Hair follicle dermal papilla cell (primary cell): ENCODE measurements around the gene GPS2. TPM values are rescaled to one million over a fixed set of nuclear protein-coding genes. Genes with fewer than 3 reads are reported as not detected.

ENCODE experiments used
- small RNA-seq: library from RNA; depleted of rRNA; stranded (forward); fragments of <200 nt; gene quantifications from one replicate; pipeline ENCODE3, GENCODE V24; 2012
- total RNA-seq: library from RNA; depleted of rRNA; stranded (reverse); fragments of >200 nt; gene quantifications from 2 replicates; pipeline ENCODE4 v1.2.3, GENCODE V29; 2012

Gene GPS2
- 52.0 and 53.2 TPM in 2 replicates for total RNA-seq

DNA sequence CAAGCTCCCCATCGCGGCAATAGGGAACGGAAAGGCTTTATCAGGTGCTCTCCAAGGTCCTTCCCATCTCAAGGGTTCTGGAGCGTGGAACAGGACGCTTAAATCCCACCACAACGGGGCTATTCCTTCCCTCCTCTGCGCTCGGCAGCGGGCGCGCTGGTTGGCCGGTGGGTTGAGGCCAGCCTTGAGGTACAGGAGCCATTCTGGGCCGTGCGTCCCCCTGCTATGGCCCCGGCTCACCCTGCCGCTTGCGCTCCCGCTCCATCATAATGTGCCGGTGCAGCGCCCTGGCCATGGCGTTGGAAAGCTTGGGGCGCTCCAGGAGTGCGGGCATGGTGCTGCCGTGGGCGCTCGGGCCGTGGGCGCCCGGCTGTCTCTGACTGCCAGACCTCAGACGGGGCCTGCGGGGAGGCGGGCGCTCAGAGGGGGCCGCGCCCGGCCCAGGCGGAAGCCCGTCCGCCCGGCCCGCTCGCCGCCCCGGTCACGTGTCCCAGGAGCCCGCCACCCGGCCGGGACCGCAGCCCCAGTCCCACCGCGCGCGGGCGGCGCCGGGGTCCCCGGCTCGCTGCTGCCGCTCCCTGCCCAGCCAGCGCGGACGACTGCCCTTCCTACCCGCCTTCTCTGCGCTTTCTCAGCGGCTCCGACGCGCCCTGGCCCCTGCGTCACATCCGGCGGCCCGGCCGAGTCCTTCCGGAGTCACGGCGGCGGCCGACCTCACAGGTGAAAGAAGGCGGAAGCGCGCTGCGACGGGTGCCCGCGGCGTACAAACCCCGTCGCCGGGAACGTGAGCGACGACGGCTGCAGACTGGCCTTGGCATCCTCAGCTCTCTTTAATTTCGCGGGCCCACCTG, at the start of gene GPS2:
GPS2 (minus strand) TSS at position 642 of the 851 bp plus-strand sequence; CDS start at position 334, 308 bp downstream.

GRCh38 chr17:7355053-7355452, 39.9 kb upstream of the GPS2 start, which contains the start of gene TMEM95:
TMEM95 (plus strand) TSS chr17:7355156; CDS start chr17:7355205, 49 bp downstream.

DNA sequence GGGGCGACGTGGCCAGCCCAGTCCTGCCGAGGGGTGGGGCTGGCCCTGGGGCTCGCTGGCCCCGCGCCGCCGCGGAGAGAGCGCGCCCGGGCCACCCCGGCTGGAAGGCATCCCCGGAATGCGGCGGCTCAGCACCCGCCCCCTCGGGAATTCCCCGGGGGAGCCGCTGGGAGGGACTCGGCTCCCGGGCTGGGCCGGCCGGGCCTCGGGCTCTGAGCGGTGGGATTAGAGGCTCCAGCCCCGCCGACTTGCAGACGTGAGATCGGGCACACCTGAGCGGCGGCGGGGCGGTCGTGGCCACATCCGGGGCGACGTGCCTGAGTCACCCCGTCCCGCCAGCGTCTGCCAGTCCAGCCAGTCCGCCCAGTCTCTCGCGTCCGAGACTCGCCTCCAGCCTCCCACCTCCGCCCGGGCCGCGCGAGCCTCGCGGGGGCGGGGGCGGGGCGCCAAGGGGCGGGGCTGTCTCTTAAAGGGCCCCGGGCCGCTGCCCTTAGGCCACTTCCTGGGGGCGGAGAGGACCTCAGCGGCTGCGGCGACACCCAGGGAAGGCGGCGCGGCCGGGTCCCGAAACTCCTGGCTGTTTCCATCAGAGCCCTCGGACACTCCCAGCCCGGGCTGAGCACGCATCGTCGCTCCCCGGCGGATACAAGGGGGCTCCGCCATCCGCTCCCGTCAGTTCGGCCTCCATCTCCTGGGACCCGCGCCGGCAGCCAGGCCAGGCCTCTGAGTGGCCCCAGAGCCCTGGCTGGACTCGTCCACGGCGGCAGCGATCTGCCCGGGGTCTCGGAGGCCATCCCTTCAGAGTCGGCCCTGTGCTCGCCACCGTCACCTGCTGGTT, 36.7 kb upstream of the GPS2 start, which contains the start of gene KCTD11:
KCTD11 (plus strand) TSS at position 498 of the 838 bp plus-strand sequence.

DNA sequence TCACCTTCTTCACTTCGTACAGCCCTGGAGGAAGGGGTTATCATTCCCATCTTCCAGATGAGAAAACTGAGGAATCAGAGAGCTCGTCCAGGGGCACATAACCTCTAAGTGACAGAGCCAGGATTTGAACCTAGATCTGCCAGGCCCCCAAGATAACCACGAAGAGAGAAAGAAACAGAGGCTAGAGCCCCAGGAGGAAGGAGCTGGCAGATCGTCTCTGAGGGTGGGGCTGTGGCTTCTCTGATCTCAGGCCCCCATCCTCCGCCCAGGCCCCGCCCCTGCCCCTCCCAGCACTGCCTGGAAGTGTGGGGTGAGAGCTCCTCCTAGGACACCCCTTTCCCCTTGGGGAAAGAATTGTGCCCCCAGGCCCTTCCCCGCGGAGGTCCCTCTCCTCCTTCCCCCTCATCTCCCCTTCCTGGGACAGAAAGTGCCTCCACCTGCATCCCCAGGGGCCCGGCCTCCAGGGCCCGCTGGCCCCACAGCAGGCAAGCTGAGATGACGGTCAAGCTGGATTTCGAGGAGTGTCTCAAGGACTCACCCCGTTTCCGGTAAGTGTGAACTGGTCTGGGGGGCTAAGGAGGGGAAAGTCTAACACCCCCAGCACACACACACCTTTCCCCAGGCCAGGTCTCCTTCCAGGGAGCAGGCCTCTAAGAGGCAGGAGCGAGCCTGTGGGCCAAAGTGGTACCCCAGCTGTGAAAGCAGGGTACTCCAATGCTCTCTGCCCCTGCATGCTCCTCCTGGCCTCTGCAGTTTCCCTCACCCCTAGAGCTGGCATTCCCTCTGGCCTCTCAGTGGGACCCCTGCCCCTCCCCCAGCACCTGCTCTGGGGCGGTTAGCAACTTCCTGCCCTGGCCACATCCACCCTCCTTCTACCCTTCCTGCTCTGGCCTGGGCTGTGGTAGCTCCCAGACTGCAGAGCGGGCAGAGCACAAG, 21.3 kb upstream of the GPS2 start, which contains the start of gene ACAP1:
ACAP1 (plus strand) TSS at position 290 of the 936 bp plus-strand sequence; CDS start at position 496, 206 bp downstream.

DNA sequence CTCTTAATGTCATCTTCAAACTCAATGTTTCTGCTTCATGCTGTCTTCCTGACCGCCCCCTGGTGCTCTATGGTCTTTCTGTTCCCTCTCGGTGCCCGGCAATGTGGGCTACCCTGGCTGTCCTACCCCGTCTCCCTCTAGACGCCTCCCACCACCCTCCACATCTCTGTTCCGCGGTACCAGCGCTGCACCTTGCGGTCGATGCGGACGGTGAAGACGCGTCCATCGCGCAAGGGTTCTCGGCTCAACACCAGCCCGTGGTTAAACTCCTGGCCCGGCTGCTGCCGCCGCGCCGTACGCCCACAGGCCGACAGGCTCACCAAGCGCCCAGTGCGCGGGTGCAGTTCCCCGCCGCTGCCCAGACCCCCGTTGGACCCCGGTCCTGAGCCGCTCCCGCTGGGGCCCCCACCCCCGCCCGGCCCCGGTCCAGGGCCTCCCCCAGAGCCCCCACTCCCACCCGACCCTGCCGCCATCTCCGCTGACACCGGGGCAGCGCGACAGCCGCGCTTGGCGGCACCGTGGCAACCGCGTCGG, 13.7 kb upstream of the GPS2 start, which contains the start of gene NEURL4:
NEURL4 (minus strand) TSS at position 496 of the 534 bp plus-strand sequence; CDS start at position 473, 23 bp downstream.

DNA sequence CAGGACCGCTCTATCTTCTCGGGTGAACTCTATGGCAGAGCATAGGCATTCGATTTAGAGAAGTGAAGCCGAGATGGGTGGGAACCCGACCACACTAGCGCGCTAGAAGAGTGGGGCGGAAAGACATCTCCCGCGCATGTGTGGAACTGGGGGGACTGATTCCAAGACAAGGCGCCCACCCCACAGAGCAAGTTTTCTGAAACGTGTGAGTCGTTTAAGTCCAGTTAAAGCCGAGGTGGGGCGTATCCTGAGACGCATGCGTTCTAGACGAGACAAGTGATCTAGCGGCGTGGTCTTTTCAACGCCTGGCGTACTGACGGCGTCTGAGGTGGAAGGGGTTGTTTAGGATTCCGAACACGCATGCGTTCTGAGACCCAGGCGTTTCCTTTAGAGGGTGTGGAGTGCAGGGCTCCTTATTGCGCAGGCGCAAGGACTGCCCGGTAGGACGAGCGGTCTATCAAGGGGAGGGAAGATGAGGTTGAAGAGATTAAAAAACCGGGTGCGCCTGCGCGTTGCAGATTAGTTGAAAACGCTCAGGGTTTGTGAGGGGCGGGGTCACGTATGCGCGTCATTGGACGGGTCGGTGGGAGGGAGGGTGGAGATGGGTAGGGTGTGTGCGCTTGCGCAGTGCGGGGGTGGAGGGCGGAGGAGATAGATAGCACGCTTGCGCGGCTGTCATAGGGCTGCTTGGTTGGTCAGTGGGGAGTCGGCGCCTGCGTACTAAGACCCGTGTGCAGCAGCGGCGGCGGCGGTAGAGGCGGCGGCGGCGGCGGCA, 8.1 kb downstream of the GPS2 start, which contains the start of gene EIF5A:
EIF5A (plus strand) TSS at position 718 of the 775 bp plus-strand sequence. CDS start 2,008 bp downstream, outside the sequence.

DNA sequence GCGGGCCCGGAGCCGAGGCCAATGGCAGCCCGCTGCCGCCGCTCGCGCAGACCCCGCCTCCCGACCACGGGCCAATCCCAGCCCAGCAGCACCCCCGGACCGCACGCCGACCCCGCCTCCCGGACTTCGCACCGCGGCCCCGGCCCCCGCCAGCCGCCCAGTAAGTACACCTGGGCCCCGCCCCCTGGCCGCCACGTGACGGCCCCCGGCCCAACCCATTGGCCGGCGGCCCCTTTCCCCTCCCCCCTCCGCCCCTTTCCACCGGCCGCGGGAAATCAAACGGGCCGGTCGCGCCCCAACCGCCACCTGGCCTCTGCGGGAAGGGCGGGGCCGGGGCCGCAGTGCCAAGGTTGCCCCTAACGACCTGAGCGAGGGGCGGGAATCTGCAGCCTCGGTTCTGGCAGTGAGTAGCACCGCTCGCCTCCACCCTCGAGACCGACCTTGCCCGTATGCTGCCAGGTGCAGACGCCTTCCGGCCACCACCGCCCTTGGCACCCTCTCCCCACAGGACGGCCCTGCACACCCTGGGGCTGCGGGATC, 20.5 kb downstream of the GPS2 start, which contains the start of gene YBX2:
YBX2 (minus strand) TSS at position 26 of the 540 bp plus-strand sequence. CDS start 139 bp downstream, outside the sequence.

DNA sequence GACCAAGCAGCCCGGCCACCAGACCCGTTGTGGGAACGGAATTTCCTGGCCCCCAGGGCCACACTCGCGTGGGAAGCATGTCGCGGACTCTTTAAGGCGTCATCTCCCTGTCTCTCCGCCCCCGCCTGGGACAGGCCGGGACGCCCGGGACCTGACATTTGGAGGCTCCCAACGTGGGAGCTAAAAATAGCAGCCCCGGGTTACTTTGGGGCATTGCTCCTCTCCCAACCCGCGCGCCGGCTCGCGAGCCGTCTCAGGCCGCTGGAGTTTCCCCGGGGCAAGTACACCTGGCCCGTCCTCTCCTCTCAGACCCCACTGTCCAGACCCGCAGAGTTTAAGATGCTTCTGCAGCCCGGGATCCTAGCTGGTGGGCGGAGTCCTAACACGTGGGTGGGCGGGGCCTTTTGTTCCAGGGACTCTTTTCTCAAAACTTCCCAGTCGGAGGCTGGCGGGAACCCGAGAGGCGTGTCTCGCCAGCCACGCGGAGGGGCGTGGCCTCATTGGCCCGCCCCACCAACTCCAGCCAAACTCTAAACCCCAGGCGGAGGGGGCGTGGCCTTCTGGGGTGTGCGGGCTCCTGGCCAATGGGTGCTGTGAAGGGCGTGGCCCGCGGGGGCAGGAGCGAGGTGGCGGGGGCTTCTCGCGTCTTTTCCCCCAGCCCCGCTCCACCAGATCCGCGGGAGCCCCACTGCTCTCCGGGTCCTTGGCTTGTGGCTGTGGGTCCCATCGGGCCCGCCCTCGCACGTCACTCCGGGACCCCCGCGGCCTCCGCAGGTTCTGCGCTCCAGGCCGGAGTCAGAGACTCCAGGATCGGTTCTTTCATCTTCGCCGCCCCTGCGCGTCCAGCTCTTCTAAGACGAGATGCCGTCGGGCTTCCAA, 33.8 kb downstream of the GPS2 start, which contains the start of gene SLC2A4:
SLC2A4 (plus strand) TSS at position 645 of the 879 bp plus-strand sequence; CDS start at position 862, 217 bp downstream.

Small RNA genes lying within 50 kb of the gene (small RNA-seq; reads per million reads assigned to genes)
- gene AC026954.2, result not detected
- gene RF00019, result not detected

Other genes starting within 250 kb of the GPS2 start
- not detected in 2 replicates for gene CLEC10A, start 235.1 kb downstream of the GPS2 start, total RNA-seq
- gene ASGR2, start 200.5 kb downstream of the GPS2 start, total RNA-seq, result not detected in 2 replicates
- gene ASGR1, start 136.0 kb downstream of the GPS2 start, total RNA-seq, result 0.36 and 0.49 TPM in 2 replicates
- gene DLG4, start 95.5 kb downstream of the GPS2 start, total RNA-seq, result 17.4 and 18.9 TPM in 2 replicates
- 164 and 197 TPM in 2 replicates for gene ACADVL, start 95.4 kb downstream of the GPS2 start, total RNA-seq
- 112 and 113 TPM in 2 replicates for gene DVL2, start 80.8 kb downstream of the GPS2 start, total RNA-seq
- gene PHF23, start 75.9 kb downstream of the GPS2 start, total RNA-seq, result 55.7 and 66.2 TPM in 2 replicates
- gene GABARAP, start 72.9 kb downstream of the GPS2 start, total RNA-seq, result 173 and 278 TPM in 2 replicates
- gene CTDNEP1, start 63.6 kb downstream of the GPS2 start, total RNA-seq, result 36.0 and 41.2 TPM in 2 replicates
- 34.9 and 40.7 TPM in 2 replicates for gene ELP5, start 63.1 kb downstream of the GPS2 start, total RNA-seq
- gene CLDN7, start 52.9 kb downstream of the GPS2 start, total RNA-seq, result 0.24 and 1.8 TPM in 2 replicates
- under 0.01 and 0.12 TPM in 2 replicates for gene SLC2A4, start 33.6 kb downstream of the GPS2 start, total RNA-seq
- gene YBX2, start 20.7 kb downstream of the GPS2 start, total RNA-seq, result not detected in 2 replicates
- gene EIF5A, start 7.7 kb downstream of the GPS2 start, total RNA-seq, result 428 and 632 TPM in 2 replicates
- 16.2 TPM in 2 replicates for gene NEURL4, start 14.0 kb upstream of the GPS2 start, total RNA-seq
- gene ACAP1, start 21.2 kb upstream of the GPS2 start, total RNA-seq, result 0.97 TPM in 1 of 2 replicates, not detected in the other
- 12.2 and 15.8 TPM in 2 replicates for gene KCTD11, start 36.8 kb upstream of the GPS2 start, total RNA-seq
- gene TMEM95, start 39.8 kb upstream of the GPS2 start, total RNA-seq, result not detected in 2 replicates
- gene TNK1, start 65.7 kb upstream of the GPS2 start, total RNA-seq, result 1.7 and 2.4 TPM in 2 replicates
- 26.6 and 29.9 TPM in 2 replicates for gene PLSCR3, start 79.2 kb upstream of the GPS2 start, total RNA-seq
- gene TMEM256, start 88.7 kb upstream of the GPS2 start, total RNA-seq, result 39.9 and 61.1 TPM in 2 replicates
- gene NLGN2, start 92.5 kb upstream of the GPS2 start, total RNA-seq, result 16.9 TPM in 2 replicates
- not detected in 2 replicates for gene SPEM1, start 105.0 kb upstream of the GPS2 start, total RNA-seq
- not detected in 2 replicates for gene SPEM2, start 110.3 kb upstream of the GPS2 start, total RNA-seq
- gene SPEM3, start 113.5 kb upstream of the GPS2 start, total RNA-seq, result not detected in 2 replicates
- gene TMEM102, start 120.1 kb upstream of the GPS2 start, total RNA-seq, result 2.3 and 4.5 TPM in 2 replicates
- gene FGF11, start 124.2 kb upstream of the GPS2 start, total RNA-seq, result 0.97 and 1.8 TPM in 2 replicates
- gene CHRNB1, start 129.7 kb upstream of the GPS2 start, total RNA-seq, result 6.2 and 7.5 TPM in 2 replicates
- gene ZBTB4, start 164.3 kb upstream of the GPS2 start, total RNA-seq, result 54.8 TPM in 2 replicates
- gene SLC35G6, start 166.1 kb upstream of the GPS2 start, total RNA-seq, result not detected in 2 replicates
- gene POLR2A, start 169.0 kb upstream of the GPS2 start, total RNA-seq, result 98.0 and 120 TPM in 2 replicates
- 12.2 and 20.2 TPM in 2 replicates for gene TNFSF12, start 233.7 kb upstream of the GPS2 start, total RNA-seq
- gene TNFSF13, start 243.4 kb upstream of the GPS2 start, total RNA-seq, result 1.2 and 1.5 TPM in 2 replicates
- 66.4 and 68.7 TPM in 2 replicates for gene SENP3, start 246.6 kb upstream of the GPS2 start, total RNA-seq